Body of pancreas (tissue), 4 donors: ENCODE results near the gene KYAT1. TPM values are rescaled to one million over a fixed set of nuclear protein-coding genes. Genes with fewer than 3 reads are reported as not detected.

Source experiments
- ATAC-seq: fragments of 150-250 bp; one replicate; pipeline ENCODE4 v1.9.1; 2016
- DNase-seq, 4 donors: peaks; one replicate each; pipeline ENCODE4 v3.0.0-alpha.2; 2019
- H3K27ac ChIP-seq, 4 donors: fragments of 200-600 bp; sonication (generic); 1 replicate in 3 of 4; 2 replicates in 1 of 4; pipeline versions ENCODE4 v1.5.1 to v1.6.1; 2016 to 2019; ENCODE audit warnings: mild to moderate bottlenecking in 1 of 4, mixed read lengths in 1 of 4, moderate library complexity in 1 of 4
- H3K27me3 ChIP-seq, 2 donors: fragments of 200-600 bp; sonication (generic); one replicate each; pipeline ENCODE4 v1.6.0; 2016; ENCODE audit warnings: mild to moderate bottlenecking in 1 of 2
- H3K36me3 ChIP-seq, 2 donors: fragments of 200-600 bp; sonication (generic); replicated peaks in 1 of 2; 2 replicates each; pipeline ENCODE4 v1.5.1; 2016; ENCODE audit warnings: low read depth in 2 of 2; ENCODE audit not compliant: insufficient read depth in 1 of 2
- H3K4me1 ChIP-seq: fragments of 200-600 bp; sonication (generic); one replicate; pipeline ENCODE4 v1.6.0; 2016
- H3K4me3 ChIP-seq, 2 donors: fragments of 200-600 bp; sonication (generic); 1 replicate in 1 of 2; 2 replicates in 1 of 2; pipeline ENCODE4 v1.5.1; 2016 to 2019
- H3K9me3 ChIP-seq, 3 donors: fragments of 200-600 bp; sonication (generic); 1 replicate in 2 of 3; 2 replicates in 1 of 3; pipeline ENCODE4 v1.5.1; 2016
- CTCF ChIP-seq, 7 experiments: fragments of 450-650 bp in 4 of 7; fragments of 200-600 bp in 3 of 7; sonication (generic) in 3 of 7; IDR thresholded peaks; one replicate each; pipeline ENCODE4 v1.5.1; 2016 to 2019; ENCODE audit warnings: antibody characterized with exemption in 7 of 7
- POLR2A ChIP-seq, 3 donors: fragments of 450-650 bp; IDR thresholded peaks; one replicate each; pipeline ENCODE4 v1.6.1; 2016; ENCODE audit warnings: antibody characterized with exemption in 3 of 3, mild to moderate bottlenecking in 2 of 3
- WGBS, 2 donors: methylation state at CpG; one replicate each; pipeline ENCODE4 v1.1.5; 2017; 5-methylcytosine and 5-hydroxymethylcytosine counted together
- intact Hi-C: fragments of 100-400 bp; cut with DNase I; formaldehyde crosslinking; loops from one replicate; pipeline ENCODE4 v1.15.1; 2023
- total RNA-seq, 2 donors: library from RNA; depleted of rRNA; stranded (reverse); fragments of >200 nt; gene quantifications; one replicate each; pipeline ENCODE4 v1.1.0, GENCODE V29; 2016

KYAT1 gene
- total RNA-seq, 2 donors from 2014 or later = 2.6 to 4.3 TPM

GRCh38 chr9:128913995-128914772 lies 32.4 kb upstream of the KYAT1 start:
- ATAC-seq = no peak
- Histone ChIP-seq H3K4me1 (peaks cover 80% of the 10 kb centered on the region), H3K36me3 (no peaks in the 10 kb centered on the region), H3K9me3 (no peaks in the 10 kb centered on the region), H3K4me3 (no peak overlapping the region), H3K27ac (peak overlapping the region in 3 of 4 donors; percentile 28 to 95 (median 89)), H3K27me3 (no peaks in the 10 kb centered on the region)
- WGBS, 2 donors = 71 to 72% methylated on average over 12 to 22 of the region's 23 CpGs
- TF ChIP-seq POLR2A (IDR thresholded peaks at IDR 0.05) = no peak
- TF ChIP-seq CTCF (IDR thresholded peaks at IDR 0.05) = no peak
- intact Hi-C loops = no loop called here
- DNase-seq = no peak

- Histone ChIP-seq H3K4me1 (peaks cover 71% of the 10 kb centered on the region), H3K27ac (peak overlapping the region in 3 of 4 donors; percentile 2 to 42 (median 28)), H3K36me3 (peaks cover 0 to 3% of the 10 kb centered on the region in 2 donors), H3K9me3 (no peaks in the 10 kb centered on the region), H3K4me3 (no peak overlapping the region), H3K27me3 (no peaks in the 10 kb centered on the region)
- no peak for TF ChIP-seq CTCF (IDR thresholded peaks at IDR 0.05)
- TF ChIP-seq POLR2A (IDR thresholded peaks at IDR 0.05) = no peak
- DNase-seq (no peak), ATAC-seq (no peak)
- 78 to 81% methylated on average over 13 to 15 of the region's 15 CpGs for WGBS, 2 donors
- intact Hi-C loops = no loop called here
Measured at GRCh38 chr9:128913048-128913900, 31.5 kb upstream of the KYAT1 start.

- H3K27me3 ChIP-seq = no peaks in the 10 kb centered on the region
- TF ChIP-seq CTCF (IDR thresholded peaks at IDR 0.05) (no peak), POLR2A (IDR thresholded peaks at IDR 0.05) (no peak)
- H3K4me1 ChIP-seq = peaks cover 64% of the 10 kb centered on the region
- intact Hi-C loops = no loop called here
- H3K36me3 ChIP-seq = peaks cover 6 to 11% of the 10 kb centered on the region in 2 donors
- 74 to 76% methylated on average over 15 of the region's 15 CpGs for WGBS, 2 donors
- peak overlapping the region; percentile 3 to 42 (median 23) for H3K27ac ChIP-seq
- H3K4me3 ChIP-seq = no peak overlapping the region
- H3K9me3 ChIP-seq = no peaks in the 10 kb centered on the region
- ATAC-seq (no peak), DNase-seq (no peak)
Measured at GRCh38 chr9:128912270-128912853, 30.6 kb upstream of the KYAT1 start.

GRCh38 chr9:128911529-128912035 lies 29.8 kb upstream of the KYAT1 start:
- WGBS, 2 donors = 53 to 63% methylated on average over 8 of the region's 8 CpGs
- H3K4me3 ChIP-seq = no peak overlapping the region
- H3K4me1 ChIP-seq = peaks cover 56% of the 10 kb centered on the region
- DNase-seq (peak in 3 of 4 donors; percentile 43 to 60 (median 47)), ATAC-seq (peak; percentile 22)
- H3K27ac ChIP-seq = peak overlapping the region; percentile 10 to 36 (median 31)
- no peaks in the 10 kb centered on the region for H3K27me3 ChIP-seq
- H3K9me3 ChIP-seq = no peaks in the 10 kb centered on the region
- TF ChIP-seq POLR2A (IDR thresholded peaks at IDR 0.05) = peak in 1 of 3 donors; percentile 6
- TF ChIP-seq CTCF (IDR thresholded peaks at IDR 0.05) = no peak
- H3K36me3 ChIP-seq = peaks cover 6 to 13% of the 10 kb centered on the region in 2 donors
- intact Hi-C loops = no loop called here
